Neutrophil (primary cell): Measurements from ENCODE around the gene KCNQ2.

Source experiments
- H3K27ac ChIP-seq: fragments of 200-600 bp; sonication (generic); 2 replicates; pipeline ENCODE4 v1.5.1; 2016; ENCODE audit warnings: mild to moderate bottlenecking, moderate library complexity
- H3K27me3 ChIP-seq: fragments of 200-600 bp; sonication (generic); 2 replicates; pipeline ENCODE4 v1.6.0; 2016; ENCODE audit warnings: mild to moderate bottlenecking
- H3K36me3 ChIP-seq: fragments of 200-600 bp; sonication (generic); 2 replicates; pipeline ENCODE4 v1.5.1; 2017
- H3K4me1 ChIP-seq, 2 experiments: fragments of 200-600 bp in 1 of 2; sonication (generic) in 1 of 2; 1 replicate in 1 of 2; 2 replicates in 1 of 2; pipeline versions ENCODE4 v1.5.1 to v1.6.1; 2013 to 2016; ENCODE audit warnings: low read depth in 1 of 2, low read length in 1 of 2, mild to moderate bottlenecking in 1 of 2, moderate library complexity in 1 of 2; ENCODE audit not compliant: control insufficient read depth in 1 of 2, insufficient read depth in 1 of 2
- H3K4me3 ChIP-seq, 2 experiments: fragments of 200-600 bp in 1 of 2; sonication (generic) in 1 of 2; 1 replicate in 1 of 2; 2 replicates in 1 of 2; pipeline ENCODE4 v1.5.1; 2013 to 2016; ENCODE audit warnings: low read depth in 1 of 2, low read length in 1 of 2, mild to moderate bottlenecking in 1 of 2, moderate library complexity in 1 of 2
- H3K9me3 ChIP-seq: fragments of 200-600 bp; sonication (generic); 2 replicates; pipeline ENCODE4 v1.5.1; 2016
- TF ChIP-seq, protein P1 (sequence below): fragments of 200-600 bp; sonication (generic); IDR thresholded peaks from 2 replicates; pipeline ENCODE4 v1.5.1; 2016; ENCODE audit warnings: antibody characterized with exemption

KCNQ2 gene

DNA sequence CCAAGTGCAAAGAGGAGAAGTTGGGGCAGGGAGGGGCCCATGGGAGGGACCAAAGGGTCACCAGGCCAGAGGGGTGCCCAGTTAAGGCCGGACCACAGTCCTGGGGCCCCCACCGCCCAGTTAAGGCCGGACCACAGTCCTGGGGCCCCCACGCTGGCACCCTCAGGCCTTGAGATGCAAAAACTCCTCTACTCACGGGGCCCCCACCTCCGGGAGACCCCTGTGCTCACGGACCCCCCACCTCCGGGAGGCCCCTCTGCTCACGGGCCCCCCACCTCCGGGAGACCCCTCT, 16.9 kb downstream of the KCNQ2 start:
- no peaks in the 10 kb centered on the region for H3K4me1 ChIP-seq
- H3K27me3 ChIP-seq, result peaks cover 67% of the 10 kb centered on the region
- H3K9me3 ChIP-seq, result no peaks in the 10 kb centered on the region
- no peak overlapping the region for H3K4me3 ChIP-seq
- TF ChIP-seq, protein P1, sequence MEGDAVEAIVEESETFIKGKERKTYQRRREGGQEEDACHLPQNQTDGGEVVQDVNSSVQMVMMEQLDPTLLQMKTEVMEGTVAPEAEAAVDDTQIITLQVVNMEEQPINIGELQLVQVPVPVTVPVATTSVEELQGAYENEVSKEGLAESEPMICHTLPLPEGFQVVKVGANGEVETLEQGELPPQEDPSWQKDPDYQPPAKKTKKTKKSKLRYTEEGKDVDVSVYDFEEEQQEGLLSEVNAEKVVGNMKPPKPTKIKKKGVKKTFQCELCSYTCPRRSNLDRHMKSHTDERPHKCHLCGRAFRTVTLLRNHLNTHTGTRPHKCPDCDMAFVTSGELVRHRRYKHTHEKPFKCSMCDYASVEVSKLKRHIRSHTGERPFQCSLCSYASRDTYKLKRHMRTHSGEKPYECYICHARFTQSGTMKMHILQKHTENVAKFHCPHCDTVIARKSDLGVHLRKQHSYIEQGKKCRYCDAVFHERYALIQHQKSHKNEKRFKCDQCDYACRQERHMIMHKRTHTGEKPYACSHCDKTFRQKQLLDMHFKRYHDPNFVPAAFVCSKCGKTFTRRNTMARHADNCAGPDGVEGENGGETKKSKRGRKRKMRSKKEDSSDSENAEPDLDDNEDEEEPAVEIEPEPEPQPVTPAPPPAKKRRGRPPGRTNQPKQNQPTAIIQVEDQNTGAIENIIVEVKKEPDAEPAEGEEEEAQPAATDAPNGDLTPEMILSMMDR, result no peak
- no peaks in the 10 kb centered on the region for H3K36me3 ChIP-seq
- H3K27ac ChIP-seq, result no peak overlapping the region

GRCh38 chr20:63454731-63455567, 17.5 kb downstream of the KCNQ2 start:
- TF ChIP-seq, protein P1, result no peak
- H3K27ac ChIP-seq, result no peak overlapping the region
- no peak overlapping the region for H3K4me3 ChIP-seq
- no peaks in the 10 kb centered on the region for H3K36me3 ChIP-seq
- peaks cover 67% of the 10 kb centered on the region for H3K27me3 ChIP-seq
- no peaks in the 10 kb centered on the region for H3K9me3 ChIP-seq
- no peaks in the 10 kb centered on the region for H3K4me1 ChIP-seq

- no peaks in the 10 kb centered on the region for H3K36me3 ChIP-seq
- H3K9me3 ChIP-seq, result no peaks in the 10 kb centered on the region
- H3K27ac ChIP-seq, result no peak overlapping the region
- TF ChIP-seq, protein P1, result no peak
- H3K27me3 ChIP-seq, result peaks cover 64% of the 10 kb centered on the region
- H3K4me3 ChIP-seq, result no peak overlapping the region
- H3K4me1 ChIP-seq, result no peaks in the 10 kb centered on the region
Measured at GRCh38 chr20:63452821-63453523, 19.5 kb downstream of the KCNQ2 start.

DNA sequence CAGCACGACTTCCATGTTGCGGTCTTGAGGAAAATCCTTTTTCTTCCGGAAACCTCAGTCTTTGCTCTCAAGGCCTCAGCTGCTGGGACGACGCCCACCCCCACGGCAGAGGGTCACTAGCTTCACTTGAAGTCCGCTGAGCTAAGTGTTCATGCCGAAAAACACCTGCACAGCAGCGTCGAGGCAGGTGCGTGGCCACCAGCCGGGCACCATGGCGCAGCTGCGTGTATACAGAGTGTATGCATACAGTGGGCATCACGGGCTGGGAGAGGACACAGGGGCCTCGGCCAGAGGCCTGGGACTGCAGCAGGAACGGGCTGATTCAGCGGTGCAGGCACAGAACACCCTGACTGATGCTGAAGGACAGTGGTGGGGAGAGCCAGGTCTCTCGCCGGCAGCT, 20.1 kb downstream of the KCNQ2 start:
- Histone ChIP-seq H3K36me3 (no peaks in the 10 kb centered on the region), H3K27ac (no peak overlapping the region), H3K4me1 (no peaks in the 10 kb centered on the region), H3K27me3 (peaks cover 59% of the 10 kb centered on the region), H3K9me3 (no peaks in the 10 kb centered on the region), H3K4me3 (no peak overlapping the region)
- TF ChIP-seq, protein P1, result no peak

GRCh38 chr20:63451821-63452220, 20.6 kb downstream of the KCNQ2 start:
- H3K4me1 ChIP-seq, result no peaks in the 10 kb centered on the region
- H3K36me3 ChIP-seq, result no peaks in the 10 kb centered on the region
- no peak overlapping the region for H3K4me3 ChIP-seq
- TF ChIP-seq, protein P1, result no peak
- H3K9me3 ChIP-seq, result no peaks in the 10 kb centered on the region
- H3K27ac ChIP-seq, result no peak overlapping the region
- peaks cover 54% of the 10 kb centered on the region for H3K27me3 ChIP-seq
